Measurements from ENCODE around the gene TFAP2E.

GRCh38 chr1:35575416-35575958 lies 2.4 kb downstream of the TFAP2E start:
- no peak for TF ChIP-seq POLR2A (IDR thresholded peaks at IDR 0.05; ENCODE audit: low read depth, low read length)
- no peak for TF ChIP-seq TAF1 (IDR thresholded peaks at IDR 0.05; ENCODE audit: low read depth, low read length)
